Parathyroid adenoma (tissue), 2 donors: Measurements from ENCODE around the gene DCHS2.

Experiments
- H2AFZ ChIP-seq: fragments of 300-600 bp; sonication (generic); one replicate; pipeline ENCODE4 v1.7.0; 2017; ENCODE audit warnings: antibody characterized with exemption, mild to moderate bottlenecking
- H3K27ac ChIP-seq: fragments of 300-600 bp; sonication (generic); one replicate; pipeline ENCODE4 v1.7.0; 2017
- H3K27me3 ChIP-seq: fragments of 300-600 bp; sonication (generic); one replicate; pipeline ENCODE4 v1.7.0; 2017; ENCODE audit warnings: low read length; ENCODE audit not compliant: control insufficient read depth, insufficient read depth
- H3K36me3 ChIP-seq: fragments of 300-600 bp; sonication (generic); one replicate; pipeline ENCODE4 v1.7.0; 2017; ENCODE audit warnings: low read length; ENCODE audit not compliant: control insufficient read depth, insufficient read depth
- H3K4me1 ChIP-seq: fragments of 300-600 bp; sonication (generic); one replicate; pipeline ENCODE4 v1.7.0; 2017; ENCODE audit warnings: control low read depth
- H3K4me2 ChIP-seq: fragments of 300-600 bp; sonication (generic); one replicate; pipeline ENCODE4 v1.7.0; 2017; ENCODE audit warnings: low read length
- H3K4me3 ChIP-seq: fragments of 300-600 bp; sonication (generic); one replicate; pipeline ENCODE4 v1.7.0; 2017; ENCODE audit warnings: low read depth, low read length
- H3K79me2 ChIP-seq: fragments of 300-600 bp; sonication (generic); one replicate; pipeline ENCODE4 v1.7.0; 2017; ENCODE audit warnings: control low read depth
- H3K9ac ChIP-seq: fragments of 300-600 bp; sonication (generic); one replicate; pipeline ENCODE4 v1.7.0; 2017; ENCODE audit warnings: mild to moderate bottlenecking
- H3K9me3 ChIP-seq: fragments of 300-600 bp; sonication (generic); one replicate; pipeline ENCODE4 v1.7.0; 2017; ENCODE audit warnings: low read length; ENCODE audit not compliant: control insufficient read depth
- CTCF ChIP-seq: fragments of 300-600 bp; sonication (generic); IDR thresholded peaks from one replicate; pipeline ENCODE4 v1.7.0; 2017; ENCODE audit warnings: antibody characterized with exemption, mild to moderate bottlenecking
- donor health status: primary hyperparathyroidism.

Gene DCHS2

GRCh38 chr4:154439224-154439623 is 52.4 kb downstream of the DCHS2 start:
- Histone ChIP-seq H3K9me3 (no peaks in the 10 kb centered on the region), H3K79me2 (no peaks in the 10 kb centered on the region), H3K4me3 (no peak overlapping the region), H3K27me3 (no peaks in the 10 kb centered on the region), H3K4me1 (no peaks in the 10 kb centered on the region), H2AFZ (no peak overlapping the region), H3K27ac (no peak overlapping the region), H3K9ac (no peak overlapping the region), H3K4me2 (no peak overlapping the region), H3K36me3 (no peaks in the 10 kb centered on the region)
- TF ChIP-seq CTCF = no peak

GRCh38 chr4:154435895-154436294 is 55.7 kb downstream of the DCHS2 start:
- H3K79me2 ChIP-seq = no peaks in the 10 kb centered on the region
- H3K4me3 ChIP-seq = no peak overlapping the region
- no peaks in the 10 kb centered on the region for H3K27me3 ChIP-seq
- H3K4me2 ChIP-seq = no peak overlapping the region
- no peak overlapping the region for H2AFZ ChIP-seq
- H3K9ac ChIP-seq = no peak overlapping the region
- no peaks in the 10 kb centered on the region for H3K9me3 ChIP-seq
- no peak overlapping the region for H3K27ac ChIP-seq
- H3K4me1 ChIP-seq = no peaks in the 10 kb centered on the region
- no peak for TF ChIP-seq CTCF
- H3K36me3 ChIP-seq = no peaks in the 10 kb centered on the region

GRCh38 chr4:154433543-154433942 is 58.1 kb downstream of the DCHS2 start:
- H3K36me3 ChIP-seq = no peaks in the 10 kb centered on the region
- no peak overlapping the region for H3K4me2 ChIP-seq
- no peak for TF ChIP-seq CTCF
- no peaks in the 10 kb centered on the region for H3K4me1 ChIP-seq
- no peak overlapping the region for H2AFZ ChIP-seq
- H3K4me3 ChIP-seq = no peak overlapping the region
- H3K27ac ChIP-seq = no peak overlapping the region
- H3K9me3 ChIP-seq = no peaks in the 10 kb centered on the region
- H3K27me3 ChIP-seq = no peaks in the 10 kb centered on the region
- no peaks in the 10 kb centered on the region for H3K79me2 ChIP-seq
- no peak overlapping the region for H3K9ac ChIP-seq

- no peak overlapping the region for H3K9ac ChIP-seq
- no peaks in the 10 kb centered on the region for H3K27me3 ChIP-seq
- TF ChIP-seq CTCF = no peak
- H3K4me1 ChIP-seq = no peaks in the 10 kb centered on the region
- H3K4me2 ChIP-seq = no peak overlapping the region
- no peaks in the 10 kb centered on the region for H3K79me2 ChIP-seq
- no peaks in the 10 kb centered on the region for H3K36me3 ChIP-seq
- no peak overlapping the region for H3K27ac ChIP-seq
- no peaks in the 10 kb centered on the region for H3K9me3 ChIP-seq
- H2AFZ ChIP-seq = no peak overlapping the region
- no peak overlapping the region for H3K4me3 ChIP-seq
Measured at GRCh38 chr4:154429176-154429575, 62.4 kb downstream of the DCHS2 start.

GRCh38 chr4:154427149-154427548 is 64.5 kb downstream of the DCHS2 start:
- Histone ChIP-seq H3K9me3 (no peaks in the 10 kb centered on the region), H3K79me2 (no peaks in the 10 kb centered on the region)
- TF ChIP-seq CTCF = no peak

More at GRCh38 chr4:154427149-154427548, 64.5 kb downstream of the DCHS2 start:
- Histone ChIP-seq H3K27ac (no peak overlapping the region), H3K4me2 (no peak overlapping the region), H3K4me1 (no peaks in the 10 kb centered on the region), H2AFZ (no peak overlapping the region), H3K27me3 (no peaks in the 10 kb centered on the region), H3K9ac (no peak overlapping the region), H3K4me3 (no peak overlapping the region), H3K36me3 (no peaks in the 10 kb centered on the region)
